ENCODE data around the gene ZNF385B. TPM values are rescaled to one million over a fixed set of nuclear protein-coding genes. Genes with fewer than 3 reads are reported as not detected.

The ZNF385B gene
- total and polyA plus RNA-seq, 8 donors = 4.6 to 51.3 (median 6.1) TPM

GRCh38 chr2:179612591-179613298, 248.7 kb downstream of the ZNF385B start:
- no peak for DNase-seq
- H3K9me3 ChIP-seq = no peaks in the 10 kb centered on the region
- peaks cover 8 to 13% of the 10 kb centered on the region in 2 donors for H3K4me1 ChIP-seq
- intact Hi-C loops (cut with DNase I) = no loop called here
- H3K36me3 ChIP-seq = no peaks in the 10 kb centered on the region
- H3K27me3 ChIP-seq = no peaks in the 10 kb centered on the region
- no peak overlapping the region for H3K4me3 ChIP-seq
- ATAC-seq = peak; percentile 60
- H3K27ac ChIP-seq = peak overlapping the region in 1 of 2 donors; percentile 19
- TF ChIP-seq, protein P1, sequence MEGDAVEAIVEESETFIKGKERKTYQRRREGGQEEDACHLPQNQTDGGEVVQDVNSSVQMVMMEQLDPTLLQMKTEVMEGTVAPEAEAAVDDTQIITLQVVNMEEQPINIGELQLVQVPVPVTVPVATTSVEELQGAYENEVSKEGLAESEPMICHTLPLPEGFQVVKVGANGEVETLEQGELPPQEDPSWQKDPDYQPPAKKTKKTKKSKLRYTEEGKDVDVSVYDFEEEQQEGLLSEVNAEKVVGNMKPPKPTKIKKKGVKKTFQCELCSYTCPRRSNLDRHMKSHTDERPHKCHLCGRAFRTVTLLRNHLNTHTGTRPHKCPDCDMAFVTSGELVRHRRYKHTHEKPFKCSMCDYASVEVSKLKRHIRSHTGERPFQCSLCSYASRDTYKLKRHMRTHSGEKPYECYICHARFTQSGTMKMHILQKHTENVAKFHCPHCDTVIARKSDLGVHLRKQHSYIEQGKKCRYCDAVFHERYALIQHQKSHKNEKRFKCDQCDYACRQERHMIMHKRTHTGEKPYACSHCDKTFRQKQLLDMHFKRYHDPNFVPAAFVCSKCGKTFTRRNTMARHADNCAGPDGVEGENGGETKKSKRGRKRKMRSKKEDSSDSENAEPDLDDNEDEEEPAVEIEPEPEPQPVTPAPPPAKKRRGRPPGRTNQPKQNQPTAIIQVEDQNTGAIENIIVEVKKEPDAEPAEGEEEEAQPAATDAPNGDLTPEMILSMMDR (IDR thresholded peaks at IDR 0.05) = no peak

- TF ChIP-seq, protein P1 (IDR thresholded peaks at IDR 0.05) = no peak
- no peaks in the 10 kb centered on the region for H3K27me3 ChIP-seq
- ATAC-seq (peak; percentile 67), DNase-seq (peak in 2 of 4 donors; percentile 27 to 28)
- H3K4me1 ChIP-seq = peaks cover 8 to 13% of the 10 kb centered on the region in 2 donors
- H3K36me3 ChIP-seq = no peaks in the 10 kb centered on the region
- intact Hi-C loops (cut with DNase I) = no loop called here
- peak overlapping the region in 1 of 2 donors; percentile 19 for H3K27ac ChIP-seq
- H3K9me3 ChIP-seq = no peaks in the 10 kb centered on the region
- no peak overlapping the region for H3K4me3 ChIP-seq
Observed at GRCh38 chr2:179612108-179612507, 249.3 kb downstream of the ZNF385B start.

DNA sequence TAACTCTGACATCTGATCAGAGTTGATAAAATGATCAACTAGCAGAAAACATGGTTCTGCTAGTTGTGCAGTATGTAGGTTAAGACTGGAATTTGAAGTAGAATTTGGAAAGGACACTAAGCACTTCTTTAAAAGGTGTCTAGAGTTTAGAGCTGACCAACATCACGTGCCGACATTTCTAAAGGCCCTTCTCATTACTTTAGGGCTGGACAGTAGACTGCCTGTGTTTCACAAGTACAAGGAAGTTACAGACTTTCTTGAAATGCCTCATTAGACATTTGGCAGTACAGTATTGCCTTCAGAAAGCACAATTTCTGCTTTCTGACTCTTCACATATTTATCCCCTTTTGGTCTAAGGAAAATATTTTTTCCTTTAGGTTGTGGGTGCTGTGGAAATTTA, 255.3 kb downstream of the ZNF385B start:
- no peaks in the 10 kb centered on the region for H3K4me1 ChIP-seq
- peak; percentile 75 for ATAC-seq
- no peaks in the 10 kb centered on the region for H3K36me3 ChIP-seq
- no peaks in the 10 kb centered on the region for H3K9me3 ChIP-seq
- intact Hi-C loops (cut with DNase I) = loop anchor here in 1 of 2 donors (5.0 kb wide), 1 partner anchor 101 kb away; no protein-coding TSS in a partner anchor
- TF ChIP-seq, protein P1 (IDR thresholded peaks at IDR 0.05) = no peak
- DNase-seq = no peak
- H3K4me3 ChIP-seq = no peak overlapping the region
- H3K27ac ChIP-seq = peak overlapping the region in 1 of 2 donors; percentile 44
- H3K27me3 ChIP-seq = no peaks in the 10 kb centered on the region

DNA sequence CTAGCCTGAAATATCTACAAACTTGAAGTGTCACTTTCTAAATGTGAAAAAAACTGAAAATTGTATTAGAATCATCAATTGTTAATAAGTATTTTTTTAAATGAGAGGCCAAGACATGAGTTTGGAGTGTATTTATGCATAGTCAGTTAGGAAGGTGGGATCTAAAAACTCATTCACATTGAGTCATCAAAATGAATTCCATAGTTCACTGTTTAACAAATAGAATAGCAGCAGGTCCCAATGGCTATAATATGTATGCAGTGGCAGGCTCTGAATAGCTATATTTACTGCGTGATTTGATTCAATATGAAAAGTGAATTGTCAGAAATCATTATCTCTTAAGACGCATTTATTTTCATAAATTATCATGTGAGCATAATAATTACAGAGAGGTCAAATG, 256.1 kb downstream of the ZNF385B start:
- Histone ChIP-seq H3K4me3 (no peak overlapping the region), H3K36me3 (no peaks in the 10 kb centered on the region), H3K27ac (peak overlapping the region in 1 of 2 donors; percentile 44), H3K4me1 (no peaks in the 10 kb centered on the region), H3K27me3 (no peaks in the 10 kb centered on the region), H3K9me3 (no peaks in the 10 kb centered on the region)
- no peak for ATAC-seq
- no peak for DNase-seq
- TF ChIP-seq, protein P1 (IDR thresholded peaks at IDR 0.05) = no peak
- intact Hi-C loops (cut with DNase I) = loop anchor here in 1 of 2 donors (5.0 kb wide), 1 partner anchor 102 kb away; no protein-coding TSS in a partner anchor

DNA sequence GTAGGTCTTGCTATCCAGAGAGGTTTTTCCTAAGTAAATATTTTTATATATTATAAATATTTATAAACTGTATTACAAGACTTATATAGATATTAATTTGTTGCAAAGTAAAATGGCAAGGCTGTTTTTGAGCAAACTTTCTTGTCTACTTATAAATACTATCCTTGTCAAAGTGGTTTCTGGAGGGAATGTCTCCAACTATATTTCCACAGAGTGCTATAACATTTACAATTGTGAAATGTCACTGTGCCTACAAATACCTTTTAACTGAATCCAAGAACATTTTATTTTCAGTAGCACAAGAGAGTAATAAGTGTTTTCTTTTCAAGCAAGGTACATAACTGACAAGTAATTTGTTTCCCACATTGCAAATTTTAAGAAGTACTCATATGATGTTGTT, 256.8 kb downstream of the ZNF385B start:
- intact Hi-C loops (cut with DNase I) = no loop called here
- H3K36me3 ChIP-seq = no peaks in the 10 kb centered on the region
- no peaks in the 10 kb centered on the region for H3K4me1 ChIP-seq
- no peaks in the 10 kb centered on the region for H3K27me3 ChIP-seq
- peak; percentile 42 for ATAC-seq
- TF ChIP-seq, protein P1 (IDR thresholded peaks at IDR 0.05) = no peak
- peak overlapping the region in 1 of 2 donors; percentile 22 for H3K27ac ChIP-seq
- peak in 2 of 4 donors; percentile 41 to 55 for DNase-seq
- no peak overlapping the region for H3K4me3 ChIP-seq
- H3K9me3 ChIP-seq = no peaks in the 10 kb centered on the region
